Spleen (tissue), 7 donors: ENCODE measurements around the gene LDLRAP1.

Experiments
- POLR2AphosphoS5 ChIP-seq, 3 donors: sonication (generic); formaldehyde crosslinking; IDR thresholded peaks; one replicate each; pipeline ENCODE4 v1.5.1; 2017; ENCODE audit warnings: antibody characterized with exemption in 3 of 3
- TF ChIP-seq, protein P1 (sequence below), 11 experiments: fragments of 200-600 bp in 7 of 11; fragments of 450-650 bp in 4 of 11; sonication (generic) in 4 of 11; IDR thresholded peaks in 8 of 11; conservative IDR thresholded peaks in 3 of 11; 1 replicate in 7 of 11; 2 replicates in 4 of 11; pipeline versions ENCODE4 v1.4.0 to v1.8.0; 2016 to 2021; ENCODE audit warnings: antibody characterized with exemption in 11 of 11, inconsistent platforms in 4 of 11, mild to moderate bottlenecking in 1 of 11
- donor health status: DM: no; HTN: no; CAD: no; lungs with moderate emphysema.
- donor health status: DM: no; HTN: no; CAD: no.
- donor health status: DM: no; HTN: no; CAD: no.

DNA sequence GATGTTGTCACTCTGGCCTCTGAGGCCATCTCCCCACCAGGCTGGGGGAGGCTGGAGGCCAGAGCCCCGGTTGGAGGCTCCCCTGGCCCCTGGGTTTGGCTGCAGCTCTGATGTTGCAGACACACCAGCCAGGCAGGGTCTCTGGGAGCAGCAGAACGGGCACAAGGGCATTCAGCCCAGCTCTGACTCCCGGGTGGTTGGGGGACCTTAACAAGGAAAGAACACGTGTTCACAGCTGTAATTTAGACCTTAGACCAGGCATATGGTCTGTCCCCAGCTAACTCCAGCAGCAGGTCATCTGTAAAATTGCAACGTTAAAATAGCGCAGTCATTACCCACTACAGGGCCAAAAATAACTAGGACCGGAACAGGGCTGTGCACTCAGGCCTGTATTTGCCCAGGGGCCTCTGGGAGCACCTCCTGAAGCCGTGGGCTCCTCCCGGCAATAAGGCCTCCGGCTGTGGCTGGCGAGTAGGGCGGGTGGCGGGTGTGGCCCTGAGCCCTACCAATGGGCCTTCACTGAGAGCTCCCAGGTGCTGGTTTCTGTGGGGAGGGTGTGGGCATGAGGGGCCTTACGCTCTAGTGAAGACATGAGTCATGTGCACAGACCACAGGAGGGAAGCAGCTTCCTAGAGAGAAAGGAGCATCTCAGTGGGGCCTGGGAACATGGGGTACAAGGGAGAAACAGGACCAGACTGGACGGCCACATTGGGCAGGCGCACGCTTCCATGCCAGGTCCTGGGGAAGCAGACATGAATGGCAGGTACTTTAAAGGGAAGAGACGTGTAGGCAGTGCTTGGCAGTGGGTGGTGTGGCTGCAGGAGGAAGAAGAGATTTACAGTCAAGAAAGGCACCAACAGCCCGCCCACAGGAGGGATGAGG is 6.1 kb downstream of the LDLRAP1 start:
- TF ChIP-seq POLR2AphosphoS5 (IDR thresholded peaks at IDR 0.05): peak; percentile 17 to 81 (median 70)
- TF ChIP-seq, protein P1, sequence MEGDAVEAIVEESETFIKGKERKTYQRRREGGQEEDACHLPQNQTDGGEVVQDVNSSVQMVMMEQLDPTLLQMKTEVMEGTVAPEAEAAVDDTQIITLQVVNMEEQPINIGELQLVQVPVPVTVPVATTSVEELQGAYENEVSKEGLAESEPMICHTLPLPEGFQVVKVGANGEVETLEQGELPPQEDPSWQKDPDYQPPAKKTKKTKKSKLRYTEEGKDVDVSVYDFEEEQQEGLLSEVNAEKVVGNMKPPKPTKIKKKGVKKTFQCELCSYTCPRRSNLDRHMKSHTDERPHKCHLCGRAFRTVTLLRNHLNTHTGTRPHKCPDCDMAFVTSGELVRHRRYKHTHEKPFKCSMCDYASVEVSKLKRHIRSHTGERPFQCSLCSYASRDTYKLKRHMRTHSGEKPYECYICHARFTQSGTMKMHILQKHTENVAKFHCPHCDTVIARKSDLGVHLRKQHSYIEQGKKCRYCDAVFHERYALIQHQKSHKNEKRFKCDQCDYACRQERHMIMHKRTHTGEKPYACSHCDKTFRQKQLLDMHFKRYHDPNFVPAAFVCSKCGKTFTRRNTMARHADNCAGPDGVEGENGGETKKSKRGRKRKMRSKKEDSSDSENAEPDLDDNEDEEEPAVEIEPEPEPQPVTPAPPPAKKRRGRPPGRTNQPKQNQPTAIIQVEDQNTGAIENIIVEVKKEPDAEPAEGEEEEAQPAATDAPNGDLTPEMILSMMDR (IDR thresholded peaks at IDR 0.05 in 8 of 11, conservative IDR thresholded peaks at IDR 0.05 in 3 of 11): no peak
